ENCODE measurements around the gene VPS37B.

GRCh38 chr12:122858591-122859302 is 37.2 kb downstream of the VPS37B start:
- TF ChIP-seq CTCF (IDR thresholded peaks at IDR 0.05) (no peak), POLR2A (IDR thresholded peaks at IDR 0.05) (no peak)

Data from right lobe of liver (tissue), 4 donors.